ENCODE data around the gene CELF4.

GRCh38 chr18:37457341-37457740, 108.3 kb downstream of the CELF4 start:
- TF ChIP-seq POLR2AphosphoS5 (IDR thresholded peaks at IDR 0.05) (no peak), CTCF (IDR thresholded peaks at IDR 0.05) (no peak)
